ACC112 (cell line): ENCODE measurements around the gene GALNT16.
A peak's percentile ranks its signal among the peaks of the same experiment; 100 is the strongest.

Source experiments
- H2AFZ ChIP-seq: fragments of 200-600 bp; sonication (generic); one replicate; pipeline ENCODE4 v1.6.0; 2017; ENCODE audit warnings: antibody characterized with exemption, low read length; ENCODE audit not compliant: unreplicated experiment
- H3K27ac ChIP-seq: fragments of 200-600 bp; sonication (generic); 2 replicates; pipeline ENCODE4 v1.5.1; 2014; ENCODE audit warnings: low read depth, mild to moderate bottlenecking, antibody characterized with exemption, low read length, moderate library complexity
- H3K27me3 ChIP-seq: fragments of 200-600 bp; sonication (generic); 2 replicates; pipeline ENCODE4 v1.6.1; 2014; ENCODE audit warnings: mild to moderate bottlenecking, antibody characterized with exemption, low read length, moderate library complexity, mixed read lengths; ENCODE audit not compliant: insufficient read depth
- H3K36me3 ChIP-seq: fragments of 200-600 bp; sonication (generic); 2 replicates; pipeline ENCODE4 v1.6.1; 2016; ENCODE audit warnings: mild to moderate bottlenecking, antibody characterized with exemption, low read length, moderate library complexity, mixed read lengths; ENCODE audit not compliant: insufficient read depth
- H3K4me1 ChIP-seq: fragments of 200-600 bp; sonication (generic); one replicate; pipeline ENCODE4 v1.6.1; 2016; ENCODE audit warnings: low read length, mixed read lengths; ENCODE audit not compliant: insufficient read depth, unreplicated experiment, control insufficient read depth
- H3K4me3 ChIP-seq: fragments of 200-600 bp; sonication (generic); 2 replicates; pipeline ENCODE4 v1.5.1; 2014; ENCODE audit warnings: mild to moderate bottlenecking, low read depth, low read length
- H3K79me2 ChIP-seq: fragments of 200-600 bp; sonication (generic); one replicate; pipeline ENCODE4 v1.6.0; 2016; ENCODE audit warnings: low read length; ENCODE audit not compliant: control insufficient read depth, unreplicated experiment, insufficient read depth

The GALNT16 gene

DNA sequence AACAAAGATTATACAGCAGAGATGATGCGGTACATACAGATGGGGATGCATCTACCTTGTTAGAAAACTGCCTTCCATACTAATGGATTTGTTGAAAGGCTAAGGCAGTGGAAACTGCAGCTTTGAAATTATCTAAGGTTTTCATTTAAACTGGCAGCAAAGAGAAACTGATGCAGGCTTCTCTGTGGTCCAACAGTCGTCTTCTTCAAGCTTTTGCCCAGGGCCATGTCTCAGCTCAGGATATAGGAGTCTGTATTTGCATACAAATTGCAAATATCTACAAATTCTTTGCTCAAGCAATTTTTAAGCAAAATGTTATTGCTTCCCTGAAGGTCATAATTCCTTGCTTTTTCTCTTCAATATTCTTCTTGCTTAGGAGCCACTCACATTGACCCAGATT is 104.4 kb downstream of the GALNT16 start:
- Histone ChIP-seq H2AFZ (no peak overlapping the region), H3K36me3 (no peaks in the 10 kb centered on the region)

DNA sequence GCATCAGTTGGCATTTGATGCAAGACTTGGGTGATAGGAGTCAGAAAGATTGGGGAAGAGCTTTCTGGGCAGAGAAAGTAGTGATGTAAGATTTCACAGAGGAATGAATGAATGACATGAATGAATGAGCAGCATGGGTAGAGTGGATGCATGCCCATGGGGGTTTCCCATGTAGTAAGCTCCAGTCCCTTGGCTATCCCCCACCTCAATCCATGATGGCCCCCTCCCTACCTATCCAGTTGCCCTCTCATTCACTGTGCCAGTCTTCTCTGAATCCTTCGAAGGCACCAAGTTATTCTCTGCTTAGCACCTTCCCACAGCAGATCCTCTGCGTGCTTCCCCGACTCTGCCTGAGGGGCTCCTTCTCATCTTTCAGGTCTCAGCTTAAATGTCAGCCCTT is 106.1 kb downstream of the GALNT16 start:
- no peaks in the 10 kb centered on the region for H3K4me1 ChIP-seq
- no peaks in the 10 kb centered on the region for H3K36me3 ChIP-seq
- no peak overlapping the region for H3K4me3 ChIP-seq
- H3K27me3 ChIP-seq, result no peaks in the 10 kb centered on the region
- no peaks in the 10 kb centered on the region for H3K79me2 ChIP-seq
- H2AFZ ChIP-seq, result no peak overlapping the region
- H3K27ac ChIP-seq, result no peak overlapping the region

More for the DNA sequence above, 104.4 kb downstream of the GALNT16 start:
- no peak overlapping the region for H3K4me3 ChIP-seq
- H3K4me1 ChIP-seq, result no peaks in the 10 kb centered on the region
- H3K79me2 ChIP-seq, result no peaks in the 10 kb centered on the region
- H3K27ac ChIP-seq, result no peak overlapping the region
- H3K27me3 ChIP-seq, result no peaks in the 10 kb centered on the region

DNA sequence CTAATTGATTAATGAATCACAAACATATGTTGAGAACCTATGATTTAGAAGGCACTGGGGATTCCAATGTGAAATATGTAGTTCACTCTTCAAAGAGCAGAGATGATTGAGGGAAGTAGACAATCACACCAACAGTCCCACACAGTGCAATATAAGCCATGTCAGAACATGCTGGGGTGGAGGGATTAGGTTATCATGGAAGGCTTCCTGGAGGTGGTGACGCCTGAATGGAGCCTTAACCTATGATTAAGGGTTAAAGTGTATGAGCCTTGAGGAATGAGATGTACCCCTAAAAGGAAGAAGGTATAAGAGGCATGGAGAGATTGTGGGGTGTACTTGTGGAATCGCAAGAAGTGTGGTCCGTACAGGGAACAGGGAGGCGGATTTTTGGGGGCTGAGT is 106.8 kb downstream of the GALNT16 start:
- Histone ChIP-seq H2AFZ (no peak overlapping the region), H3K4me1 (no peaks in the 10 kb centered on the region), H3K36me3 (no peaks in the 10 kb centered on the region), H3K79me2 (no peaks in the 10 kb centered on the region), H3K27ac (no peak overlapping the region), H3K27me3 (no peaks in the 10 kb centered on the region), H3K4me3 (no peak overlapping the region)

DNA sequence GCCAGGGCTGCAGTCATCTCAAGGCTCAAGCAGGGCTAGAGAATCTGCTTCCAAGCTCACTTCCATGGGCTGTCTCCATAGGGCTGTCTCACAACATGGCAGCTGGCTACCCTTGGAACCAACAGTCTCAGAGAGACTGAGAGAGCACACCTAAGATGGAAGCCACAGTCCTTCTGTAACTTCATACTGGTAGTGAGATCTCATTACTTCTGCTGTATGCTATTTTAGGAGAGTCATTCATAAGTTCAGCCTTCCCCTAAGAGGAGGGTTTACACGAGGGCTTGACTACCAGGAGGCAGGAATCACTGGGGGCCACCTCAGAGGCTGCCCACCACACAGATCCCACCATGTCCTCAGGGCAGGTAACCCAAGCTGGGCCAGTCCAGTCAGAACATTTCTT is 108.4 kb downstream of the GALNT16 start:
- H3K36me3 ChIP-seq, result peaks cover 5% of the 10 kb centered on the region
- H3K27me3 ChIP-seq, result no peaks in the 10 kb centered on the region
- H3K4me1 ChIP-seq, result no peaks in the 10 kb centered on the region
- no peak overlapping the region for H3K27ac ChIP-seq
- no peak overlapping the region for H3K4me3 ChIP-seq
- no peak overlapping the region for H2AFZ ChIP-seq
- H3K79me2 ChIP-seq, result no peaks in the 10 kb centered on the region

DNA sequence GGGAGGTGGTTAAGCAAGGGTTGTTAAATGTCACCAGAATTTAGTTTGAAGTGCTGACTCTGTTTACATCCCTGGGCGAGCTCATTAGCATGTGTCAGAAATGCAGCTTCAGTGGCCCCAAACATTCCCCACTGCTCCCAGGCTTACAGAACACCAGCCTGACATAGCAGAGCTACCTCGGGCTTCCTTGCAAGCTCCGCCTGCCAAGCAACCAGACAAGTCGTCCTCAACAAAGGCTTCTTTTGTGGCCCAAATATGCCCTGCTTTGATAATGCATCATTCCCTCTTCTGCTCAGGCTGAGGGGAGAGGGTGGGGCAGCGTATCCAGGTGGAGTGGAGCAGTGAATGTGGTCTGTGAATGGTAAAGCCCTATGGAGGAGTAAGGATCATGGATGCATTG is 110.1 kb downstream of the GALNT16 start:
- Histone ChIP-seq H3K36me3 (peaks cover 13% of the 10 kb centered on the region), H3K79me2 (no peaks in the 10 kb centered on the region), H3K27ac (no peak overlapping the region), H3K27me3 (no peaks in the 10 kb centered on the region), H3K4me1 (no peaks in the 10 kb centered on the region), H3K4me3 (no peak overlapping the region), H2AFZ (no peak overlapping the region)

DNA sequence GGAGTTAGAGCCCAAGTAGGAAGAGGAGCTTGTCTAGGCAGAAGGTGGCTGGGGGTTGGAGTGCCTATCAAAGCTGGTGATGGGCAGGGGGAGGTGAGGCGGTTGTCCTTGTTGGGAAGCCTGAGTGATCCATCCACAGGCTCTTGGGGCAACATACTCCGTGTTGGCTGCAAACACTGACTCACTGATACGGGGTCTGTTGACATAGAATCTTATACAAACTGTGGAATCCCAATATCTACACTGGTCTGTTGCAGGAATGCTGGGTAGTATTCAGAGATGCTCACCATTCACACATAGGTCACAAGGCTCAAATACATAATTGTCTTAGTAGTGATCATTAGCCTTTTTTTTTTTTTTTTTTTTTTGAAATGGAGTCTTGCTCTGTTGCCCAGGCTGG is 112.2 kb downstream of the GALNT16 start:
- Histone ChIP-seq H3K4me1 (peaks cover 8% of the 10 kb centered on the region), H3K4me3 (no peak overlapping the region), H3K79me2 (no peaks in the 10 kb centered on the region), H3K36me3 (peaks cover 33% of the 10 kb centered on the region), H2AFZ (no peak overlapping the region), H3K27me3 (no peaks in the 10 kb centered on the region), H3K27ac (no peak overlapping the region)

DNA sequence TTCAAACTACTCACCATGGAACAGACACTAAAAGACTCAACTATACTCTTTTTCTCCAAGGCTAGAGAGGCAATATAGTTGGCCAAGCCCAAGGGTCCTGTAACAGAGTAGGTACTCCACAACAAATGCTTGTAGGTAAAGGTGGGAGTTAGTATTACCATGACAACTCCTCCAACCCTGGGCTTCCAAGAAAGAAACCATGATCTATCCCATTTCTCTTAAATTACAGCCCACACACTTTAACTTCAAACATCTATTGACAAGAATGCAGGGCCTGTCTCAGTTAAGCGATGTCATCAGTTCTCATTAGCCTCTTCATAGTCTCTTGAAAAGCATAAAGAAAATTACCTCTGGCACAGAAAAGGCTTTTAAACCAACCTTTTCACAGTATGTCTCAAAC is 113.1 kb downstream of the GALNT16 start:
- Histone ChIP-seq H3K4me3 (no peak overlapping the region), H3K79me2 (no peaks in the 10 kb centered on the region), H2AFZ (no peak overlapping the region), H3K27ac (no peak overlapping the region), H3K4me1 (peaks cover 8% of the 10 kb centered on the region), H3K36me3 (peaks cover 37% of the 10 kb centered on the region), H3K27me3 (no peaks in the 10 kb centered on the region)

DNA sequence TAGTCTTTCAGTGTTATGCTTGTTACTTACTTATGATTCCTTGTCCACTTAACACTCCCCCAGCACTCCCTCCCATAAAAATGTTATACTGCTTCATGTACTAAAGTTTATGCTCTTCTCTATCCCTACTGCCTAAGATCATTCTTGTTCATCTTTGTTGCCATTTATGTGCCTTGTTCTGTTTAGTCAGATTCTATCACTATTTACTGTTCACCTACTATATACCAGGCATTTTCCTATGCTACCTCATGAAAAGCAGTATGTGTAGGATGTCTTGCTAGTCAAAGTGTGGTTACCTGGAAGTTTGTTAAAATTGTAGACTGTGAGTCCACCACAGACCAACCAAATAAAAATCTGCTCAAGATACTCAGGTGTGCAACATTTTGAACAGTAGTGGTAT is 114.3 kb downstream of the GALNT16 start:
- Histone ChIP-seq H3K79me2 (peaks cover 2% of the 10 kb centered on the region), H3K4me1 (peaks cover 8% of the 10 kb centered on the region), H3K36me3 (peaks cover 41% of the 10 kb centered on the region), H3K4me3 (no peak overlapping the region), H2AFZ (no peak overlapping the region), H3K27ac (no peak overlapping the region), H3K27me3 (no peaks in the 10 kb centered on the region)

DNA sequence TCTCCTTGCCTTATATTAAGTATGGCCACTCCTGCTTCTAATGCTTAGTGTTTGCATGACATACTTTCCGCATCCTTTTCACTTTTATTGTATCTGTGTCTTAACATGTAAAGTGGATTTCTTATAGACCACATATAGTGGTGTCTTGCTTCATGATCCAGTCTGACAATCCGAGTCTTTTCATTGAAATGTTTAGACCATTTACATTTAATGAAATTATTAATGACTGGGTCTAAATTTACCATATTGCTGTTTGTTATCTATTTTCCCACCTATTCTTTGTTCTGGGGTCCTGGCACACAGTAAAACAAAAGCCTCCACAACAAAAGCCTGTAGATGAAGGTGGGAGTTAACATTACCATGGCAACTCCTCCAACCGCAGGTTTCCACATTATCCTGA is 115.2 kb downstream of the GALNT16 start:
- peaks cover 3% of the 10 kb centered on the region for H3K79me2 ChIP-seq
- no peak overlapping the region for H3K27ac ChIP-seq
- H2AFZ ChIP-seq, result no peak overlapping the region
- H3K36me3 ChIP-seq, result peaks cover 49% of the 10 kb centered on the region
- no peak overlapping the region for H3K4me3 ChIP-seq
- no peaks in the 10 kb centered on the region for H3K27me3 ChIP-seq
- peaks cover 8% of the 10 kb centered on the region for H3K4me1 ChIP-seq

DNA sequence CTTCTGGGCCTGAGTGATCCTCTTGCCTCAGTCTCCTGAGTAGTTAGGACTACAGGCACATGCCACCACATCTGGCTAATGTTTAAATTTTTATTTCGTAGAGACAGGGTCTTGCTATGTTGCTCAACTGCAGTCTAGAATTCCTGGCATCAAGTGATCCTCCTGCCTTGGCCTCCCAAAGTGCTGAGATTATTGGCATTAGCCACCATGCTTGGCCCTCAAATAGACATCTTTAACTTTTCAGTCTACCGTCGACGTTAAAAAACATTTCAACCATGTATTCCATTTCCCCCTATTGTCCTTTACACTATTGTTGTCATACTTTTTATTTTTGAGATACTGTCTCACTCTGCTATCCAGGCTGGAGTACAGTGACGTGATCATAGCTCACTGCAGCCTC is 115.8 kb downstream of the GALNT16 start:
- peak overlapping the region; percentile 59; the same call in 1 of the 2 replicates for H3K27ac ChIP-seq
- H3K4me1 ChIP-seq, result peaks cover 8% of the 10 kb centered on the region
- H3K79me2 ChIP-seq, result peaks cover 3% of the 10 kb centered on the region
- no peak overlapping the region for H3K4me3 ChIP-seq
- no peak overlapping the region for H2AFZ ChIP-seq
- H3K36me3 ChIP-seq, result peaks cover 53% of the 10 kb centered on the region
- H3K27me3 ChIP-seq, result no peaks in the 10 kb centered on the region

DNA sequence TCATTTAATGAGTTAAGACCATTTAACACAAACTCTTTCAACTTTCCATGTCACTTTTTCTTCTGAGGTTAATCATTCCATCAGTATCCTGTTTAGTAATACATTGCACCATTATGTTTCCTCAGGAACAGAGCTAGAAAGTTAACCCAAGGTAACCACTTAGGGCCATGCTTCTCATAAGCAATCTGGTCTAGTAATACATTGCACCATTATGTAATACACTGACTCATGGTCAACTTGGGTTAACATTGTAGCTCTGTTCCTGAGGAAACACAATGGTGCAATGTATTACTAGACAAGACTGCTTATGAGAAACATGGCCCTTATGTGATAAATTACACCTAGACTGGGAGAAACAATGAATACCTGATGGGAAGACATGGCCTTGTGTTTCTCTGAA is 116.5 kb downstream of the GALNT16 start:
- Histone ChIP-seq H3K36me3 (peaks cover 57% of the 10 kb centered on the region), H3K4me1 (peaks cover 8% of the 10 kb centered on the region), H2AFZ (no peak overlapping the region)

More for the DNA sequence above, 116.5 kb downstream of the GALNT16 start:
- Histone ChIP-seq H3K27ac (peak overlapping the region; percentile 59), H3K4me3 (no peak overlapping the region), H3K27me3 (no peaks in the 10 kb centered on the region), H3K79me2 (peaks cover 3% of the 10 kb centered on the region)
